Testis (tissue), 3 donors: Measurements from ENCODE around the gene SEMA6A. TPM values are rescaled to one million over a fixed set of nuclear protein-coding genes. Genes with fewer than 3 reads are reported as not detected.

ENCODE experiments used
- DNase-seq: peaks from one replicate; pipeline ENCODE4 v3.0.0-alpha.2; 2019
- H3K27ac ChIP-seq, 2 donors: fragments of 200-600 bp; sonication (generic); one replicate each; pipeline ENCODE4 v1.5.1; 2019
- H3K27me3 ChIP-seq: fragments of 200-600 bp; sonication (generic); one replicate; pipeline ENCODE4 v1.5.1; 2019
- H3K36me3 ChIP-seq: fragments of 200-600 bp; sonication (generic); one replicate; pipeline ENCODE4 v1.5.1; 2017; ENCODE audit warnings: low read depth; ENCODE audit errors: missing control alignments
- H3K4me1 ChIP-seq: fragments of 200-600 bp; sonication (generic); one replicate; pipeline ENCODE4 v1.5.1; 2019
- H3K4me3 ChIP-seq, 2 donors: fragments of 200-600 bp; sonication (generic); one replicate each; pipeline ENCODE4 v1.5.1; 2017 to 2019
- H3K9me3 ChIP-seq: fragments of 200-600 bp; sonication (generic); one replicate; pipeline ENCODE4 v1.5.1; 2017
- CTCF ChIP-seq, 3 experiments: fragments of 450-650 bp in 2 of 3; fragments of 200-600 bp in 1 of 3; sonication (generic) in 1 of 3; IDR thresholded peaks; one replicate each; pipeline ENCODE4 v1.5.1; 2016 to 2019; ENCODE audit warnings: antibody characterized with exemption in 3 of 3, mild to moderate bottlenecking in 2 of 3, moderate library complexity in 1 of 3
- POLR2A ChIP-seq: fragments of 450-650 bp; IDR thresholded peaks from one replicate; pipeline ENCODE4 v1.6.1; 2017; ENCODE audit warnings: antibody characterized with exemption, mild to moderate bottlenecking, moderate library complexity
- WGBS, 2 donors: methylation state at CpG; one replicate each; pipeline ENCODE4 v1.1.5; 2018; 5-methylcytosine and 5-hydroxymethylcytosine counted together
- intact Hi-C: fragments of 100-400 bp; cut with DNase I; formaldehyde crosslinking; loops from one replicate; pipeline ENCODE4 v1.15.1; 2023; ENCODE audit warnings: low total_unique reads
- polyA plus RNA-seq: library from polyadenylated mRNA; stranded (reverse); fragments of 350-450 nt; fragmentation: Illumina TruSeq; extraction: RNeasy Lipid Tissue Mini Kit (QIAGEN cat#74804); gene quantifications from one replicate; pipeline ENCODE4 v1.2.3, GENCODE V29; 2014; ENCODE audit warnings: low read depth, low replicate concordance; ENCODE audit not compliant: insufficient read depth
- total RNA-seq, 2 donors: library from RNA; depleted of rRNA; stranded (reverse); fragments of >200 nt; gene quantifications; one replicate each; pipeline ENCODE4 v1.2.3, GENCODE V29; 2016

The SEMA6A gene
- total and polyA plus RNA-seq, 3 donors from 2014 or later, result 17.4 to 67.6 (median 52.0) TPM

GRCh38 chr5:116508835-116509234 is 65.8 kb downstream of the SEMA6A start:
- WGBS, 2 donors, result 85 to 86% methylated on average over 6 of the region's 6 CpGs
- Histone ChIP-seq H3K36me3 (no peaks in the 10 kb centered on the region), H3K27ac (no peak overlapping the region), H3K9me3 (no peaks in the 10 kb centered on the region), H3K4me1 (peaks cover 11% of the 10 kb centered on the region), H3K27me3 (no peaks in the 10 kb centered on the region), H3K4me3 (no peak overlapping the region)
- no peak for DNase-seq
- no peak for TF ChIP-seq POLR2A
- no peak for TF ChIP-seq CTCF (IDR thresholded peaks at IDR 0.05)
- intact Hi-C loops, result no loop called here

GRCh38 chr5:116507941-116508655 is 66.5 kb downstream of the SEMA6A start:
- no peak for TF ChIP-seq POLR2A
- TF ChIP-seq CTCF (IDR thresholded peaks at IDR 0.05), result no peak
- intact Hi-C loops, result no loop called here
- WGBS, 2 donors, result 79 to 90% methylated on average over 10 of the region's 10 CpGs
- no peak overlapping the region for H3K4me3 ChIP-seq
- DNase-seq, result no peak
- no peaks in the 10 kb centered on the region for H3K36me3 ChIP-seq
- H3K9me3 ChIP-seq, result no peaks in the 10 kb centered on the region
- no peak overlapping the region for H3K27ac ChIP-seq
- peaks cover 11% of the 10 kb centered on the region for H3K4me1 ChIP-seq
- H3K27me3 ChIP-seq, result no peaks in the 10 kb centered on the region

GRCh38 chr5:116507051-116507537 is 67.5 kb downstream of the SEMA6A start:
- Histone ChIP-seq H3K4me1 (peaks cover 11% of the 10 kb centered on the region), H3K36me3 (no peaks in the 10 kb centered on the region), H3K27me3 (no peaks in the 10 kb centered on the region), H3K4me3 (no peak overlapping the region), H3K9me3 (no peaks in the 10 kb centered on the region), H3K27ac (no peak overlapping the region)
- WGBS, 2 donors, result 61 to 73% methylated on average over 3 of the region's 3 CpGs
- DNase-seq, result no peak
- TF ChIP-seq POLR2A (no peak), CTCF (IDR thresholded peaks at IDR 0.05) (no peak)
- intact Hi-C loops, result no loop called here

GRCh38 chr5:116506488-116506887 is 68.1 kb downstream of the SEMA6A start:
- Histone ChIP-seq H3K36me3 (no peaks in the 10 kb centered on the region), H3K4me1 (peaks cover 11% of the 10 kb centered on the region), H3K9me3 (no peaks in the 10 kb centered on the region), H3K27me3 (no peaks in the 10 kb centered on the region), H3K4me3 (no peak overlapping the region), H3K27ac (no peak overlapping the region)
- DNase-seq, result no peak
- 64 to 70% methylated on average over 2 of the region's 2 CpGs for WGBS, 2 donors
- intact Hi-C loops, result no loop called here
- TF ChIP-seq POLR2A (no peak), CTCF (IDR thresholded peaks at IDR 0.05) (no peak)
